NCI-H2107 (cell line): ENCODE data around the gene ANKIB1.
A peak's percentile ranks its signal among the peaks of the same experiment; 100 is the strongest.

Source experiments
- DNase-seq: peaks from one replicate; lab custom pipeline; 2025; lab: John Stamatoyannopoulos, UW

Gene ANKIB1

GRCh38 chr7:92448205-92448747 lies 202.5 kb downstream of the ANKIB1 start:
- DNase-seq, result peak; percentile 24
